Adrenal gland (tissue), 12 donors: ENCODE measurements around the gene TSPAN9. TPM values are rescaled to one million over a fixed set of nuclear protein-coding genes. Genes with fewer than 3 reads are reported as not detected.
A peak's percentile ranks its signal among the peaks of the same experiment; 100 is the strongest.

Source experiments
- DNase-seq, 7 donors: peaks; one replicate each; pipeline ENCODE4 v3.0.0-alpha.2; 2019 to 2020
- H3K27ac ChIP-seq, 5 donors: fragments of 200-600 bp; sonication (generic) in 4 of 5; 1 replicate in 3 of 5; 2 replicates in 2 of 5; pipeline versions ENCODE4 v1.5.1 to v1.8.0; 2016 to 2020; ENCODE audit warnings: mild to moderate bottlenecking in 1 of 5
- H3K27me3 ChIP-seq: fragments of 200-600 bp; 2 replicates; pipeline ENCODE4 v1.8.0; 2021
- H3K36me3 ChIP-seq, 2 donors: fragments of 200-600 bp; replicated peaks in 1 of 2; 1 replicate in 1 of 2; 2 replicates in 1 of 2; pipeline versions ENCODE4 v1.5.1 to v1.8.0; 2018 to 2022
- H3K4me1 ChIP-seq, 2 donors: fragments of 200-600 bp; replicated peaks in 1 of 2; 1 replicate in 1 of 2; 2 replicates in 1 of 2; pipeline versions ENCODE4 v1.5.1 to v1.8.0; 2018 to 2021
- H3K4me3 ChIP-seq, 4 donors: fragments of 200-600 bp; sonication (generic) in 3 of 4; one replicate each; pipeline ENCODE4 v1.5.1; 2016 to 2018
- H3K9me3 ChIP-seq, 3 donors: fragments of 200-600 bp; sonication (generic) in 1 of 3; replicated peaks in 1 of 3; 1 replicate in 2 of 3; 2 replicates in 1 of 3; pipeline versions ENCODE4 v1.5.1 to v1.8.0; 2016 to 2021
- POLR2A ChIP-seq, 2 donors: fragments of 450-650 bp; IDR thresholded peaks; one replicate each; pipeline ENCODE4 v1.6.1; 2017; ENCODE audit warnings: antibody characterized with exemption in 2 of 2, mild to moderate bottlenecking in 2 of 2, moderate library complexity in 1 of 2
- WGBS, 4 donors: extraction: QIAGEN DNeasy Blood & Tissue Kit in 2 of 4; methylation state at CpG; one replicate each; pipeline versions ENCODE4 v1.1.5 to v1.1.7; 2013 to 2017; 5-methylcytosine and 5-hydroxymethylcytosine counted together
- intact Hi-C, 2 donors: fragments of 100-400 bp; cut with DNase I; formaldehyde crosslinking; loops; one replicate each; pipeline versions ENCODE4 v1.14.1 to v1.15.0; 2022 to 2023
- polyA plus RNA-seq, 3 donors: library from polyadenylated mRNA; stranded (reverse); fragments of 200-250 nt in 2 of 3; fragments of 350-450 nt in 1 of 3; fragmentation: Illumina TruSeq in 1 of 3; extraction: RNeasy Lipid Tissue Mini Kit (QIAGEN cat#74804) in 1 of 3; gene quantifications; one replicate each; pipeline ENCODE4 v1.2.3, GENCODE V29; 2013 to 2014
- total RNA-seq, 9 donors: library from RNA; depleted of rRNA in 4 of 9; stranded (reverse); fragments of >200 nt in 4 of 9; fragments of 120-200 nt in 1 of 9; fragmentation: NEBNext Ultra II Directional in 1 of 9; extraction: Animal tissue kit (Norgen Biotek cat#: 25700) in 1 of 9; gene quantifications; one replicate each; pipeline versions ENCODE4 v1.1.0 to v1.2.4, GENCODE V29; 2013 to 2023
- TF ChIP-seq, protein P1 (sequence below), 6 experiments: fragments of 450-650 bp in 4 of 6; fragments of 200-600 bp in 2 of 6; sonication (generic) in 1 of 6; IDR thresholded peaks; 1 replicate in 5 of 6; 2 replicates in 1 of 6; pipeline versions ENCODE4 v1.5.1 to v1.8.0; 2016 to 2021; ENCODE audit warnings: antibody characterized with exemption in 6 of 6, mild to moderate bottlenecking in 2 of 6, moderate library complexity in 1 of 6
- donor health status: healthy with polysubstance abuse.
- donor health status: Bipolar disorder and iron deficiency.
- donor health status: DM: yes; HTN: yes; CAD: no.
- donor health status: DM: no; HTN: no; CAD: no.
- donor health status: DM: no; HTN: no; CAD: no.
- donor health status: DM: yes; HTN: yes; CAD: no.

Gene TSPAN9
- total and polyA plus RNA-seq, 12 donors, result 12.4 to 31.4 (median 22.4) TPM

DNA sequence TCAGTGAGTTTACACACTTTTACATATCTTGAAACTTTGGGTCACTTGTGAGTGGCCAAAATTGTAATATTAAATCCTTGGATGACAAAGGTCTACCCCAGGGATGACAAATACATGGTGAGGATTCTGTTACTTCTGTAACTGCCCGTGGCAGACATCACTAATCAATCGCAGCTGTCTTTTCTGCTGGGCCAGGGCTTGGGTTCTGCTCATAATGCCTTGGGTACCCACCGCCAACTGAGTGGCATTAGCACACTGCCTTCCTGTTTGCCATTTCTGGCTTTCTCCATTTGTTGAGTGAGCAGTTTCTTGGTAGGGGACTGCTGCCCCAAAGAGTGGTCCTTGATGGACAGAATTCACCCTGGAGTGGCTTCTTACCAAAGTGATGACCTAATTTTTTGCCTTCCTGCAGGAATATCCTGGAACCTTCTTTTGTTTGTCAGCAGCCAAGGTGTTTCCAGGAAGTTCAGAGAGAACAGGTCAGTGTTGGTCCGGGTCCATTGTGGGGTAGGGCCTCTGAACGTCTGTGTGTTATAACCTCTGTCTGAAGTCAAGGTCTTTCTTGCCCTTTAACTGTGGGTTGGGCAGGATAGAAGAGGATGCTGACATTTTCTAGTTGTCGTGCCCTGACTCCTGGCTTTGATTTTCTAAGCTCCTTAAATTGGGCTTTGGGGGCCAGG, 6.2 kb downstream of the TSPAN9 start:
- Histone ChIP-seq H3K4me3 (no peak overlapping the region), H3K4me1 (peaks cover 0 to 3% of the 10 kb centered on the region in 2 donors), H3K27me3 (no peaks in the 10 kb centered on the region), H3K36me3 (no peaks in the 10 kb centered on the region), H3K9me3 (no peaks in the 10 kb centered on the region), H3K27ac (no peak overlapping the region)
- no peak for DNase-seq
- TF ChIP-seq, protein P1, sequence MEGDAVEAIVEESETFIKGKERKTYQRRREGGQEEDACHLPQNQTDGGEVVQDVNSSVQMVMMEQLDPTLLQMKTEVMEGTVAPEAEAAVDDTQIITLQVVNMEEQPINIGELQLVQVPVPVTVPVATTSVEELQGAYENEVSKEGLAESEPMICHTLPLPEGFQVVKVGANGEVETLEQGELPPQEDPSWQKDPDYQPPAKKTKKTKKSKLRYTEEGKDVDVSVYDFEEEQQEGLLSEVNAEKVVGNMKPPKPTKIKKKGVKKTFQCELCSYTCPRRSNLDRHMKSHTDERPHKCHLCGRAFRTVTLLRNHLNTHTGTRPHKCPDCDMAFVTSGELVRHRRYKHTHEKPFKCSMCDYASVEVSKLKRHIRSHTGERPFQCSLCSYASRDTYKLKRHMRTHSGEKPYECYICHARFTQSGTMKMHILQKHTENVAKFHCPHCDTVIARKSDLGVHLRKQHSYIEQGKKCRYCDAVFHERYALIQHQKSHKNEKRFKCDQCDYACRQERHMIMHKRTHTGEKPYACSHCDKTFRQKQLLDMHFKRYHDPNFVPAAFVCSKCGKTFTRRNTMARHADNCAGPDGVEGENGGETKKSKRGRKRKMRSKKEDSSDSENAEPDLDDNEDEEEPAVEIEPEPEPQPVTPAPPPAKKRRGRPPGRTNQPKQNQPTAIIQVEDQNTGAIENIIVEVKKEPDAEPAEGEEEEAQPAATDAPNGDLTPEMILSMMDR (IDR thresholded peaks at IDR 0.05), result no peak
- no peak for TF ChIP-seq POLR2A (IDR thresholded peaks at IDR 0.05)
- intact Hi-C loops, result loop anchor here in 1 of 2 donors (5.0 kb wide), 1 partner anchor 34 kb away; no protein-coding TSS in a partner anchor
- WGBS, 4 donors, result 62 to 74% (median 72%) methylated on average over 6 of the region's 6 CpGs

DNA sequence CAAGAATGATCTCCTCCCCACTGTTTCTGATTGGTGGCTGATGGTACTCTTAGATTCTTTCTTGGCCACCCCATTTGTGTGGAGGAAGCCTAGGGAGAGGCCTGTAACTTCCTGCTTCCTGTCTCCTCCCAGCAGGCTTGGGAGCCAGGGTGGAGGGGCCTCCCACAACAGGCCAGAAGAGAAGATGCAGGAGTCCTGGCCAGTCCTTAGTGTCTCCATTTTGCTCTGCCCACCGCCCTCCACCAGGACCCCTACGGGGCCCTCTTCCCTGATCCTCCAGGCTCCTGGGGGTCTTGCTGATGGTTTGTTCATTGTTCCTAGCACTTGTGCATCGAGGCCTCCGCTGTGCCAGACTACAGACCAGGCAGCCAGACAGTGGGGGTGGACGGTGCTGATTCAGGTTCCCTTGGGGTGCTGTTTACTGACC, 6.8 kb downstream of the TSPAN9 start:
- H3K27ac ChIP-seq, result peak overlapping the region in 1 of 5 donors; percentile 6
- no peaks in the 10 kb centered on the region for H3K4me1 ChIP-seq

DNA sequence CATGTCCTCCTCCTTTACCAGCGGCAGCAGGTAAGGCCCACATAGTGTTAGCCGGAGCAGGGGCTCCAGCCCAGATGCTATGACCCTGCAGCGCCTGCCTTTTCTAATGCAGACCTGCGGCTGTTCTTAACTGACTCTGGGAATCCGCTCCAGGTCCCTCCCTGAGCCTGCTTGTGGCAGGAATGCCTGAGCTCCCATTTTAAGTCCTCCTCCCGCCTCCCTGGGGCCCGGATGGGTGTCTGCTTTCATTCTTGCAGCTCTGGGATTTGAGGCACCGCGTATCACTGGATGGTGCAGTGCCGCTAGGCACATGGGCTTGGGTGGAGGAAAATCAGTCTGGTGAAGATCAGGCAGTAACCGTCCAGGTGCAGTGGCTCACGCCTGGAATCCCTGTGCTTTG, 7.6 kb downstream of the TSPAN9 start:
- Histone ChIP-seq H3K27ac (no peak overlapping the region), H3K9me3 (no peaks in the 10 kb centered on the region), H3K36me3 (no peaks in the 10 kb centered on the region), H3K4me1 (no peaks in the 10 kb centered on the region), H3K27me3 (no peaks in the 10 kb centered on the region), H3K4me3 (no peak overlapping the region)
- intact Hi-C loops, result loop anchor here in 1 of 2 donors (5.0 kb wide), 1 partner anchor 33 kb away; no protein-coding TSS in a partner anchor
- TF ChIP-seq POLR2A (IDR thresholded peaks at IDR 0.05), result no peak
- TF ChIP-seq, protein P1 (IDR thresholded peaks at IDR 0.05), result no peak
- no peak for DNase-seq
- WGBS, 4 donors, result 91 to 95% (median 93%) methylated on average over 12 of the region's 12 CpGs

More for the DNA sequence above, 6.8 kb downstream of the TSPAN9 start:
- Histone ChIP-seq H3K4me3 (no peak overlapping the region), H3K9me3 (no peaks in the 10 kb centered on the region), H3K27me3 (no peaks in the 10 kb centered on the region), H3K36me3 (no peaks in the 10 kb centered on the region)
- intact Hi-C loops, result loop anchor here in 1 of 2 donors (5.0 kb wide), 1 partner anchor 33 kb away; no protein-coding TSS in a partner anchor
- TF ChIP-seq, protein P1 (IDR thresholded peaks at IDR 0.05), result no peak
- no peak for TF ChIP-seq POLR2A (IDR thresholded peaks at IDR 0.05)
- DNase-seq, result no peak
- WGBS, 4 donors, result 78 to 94% (median 87%) methylated on average over 4 to 5 of the region's 5 CpGs

DNA sequence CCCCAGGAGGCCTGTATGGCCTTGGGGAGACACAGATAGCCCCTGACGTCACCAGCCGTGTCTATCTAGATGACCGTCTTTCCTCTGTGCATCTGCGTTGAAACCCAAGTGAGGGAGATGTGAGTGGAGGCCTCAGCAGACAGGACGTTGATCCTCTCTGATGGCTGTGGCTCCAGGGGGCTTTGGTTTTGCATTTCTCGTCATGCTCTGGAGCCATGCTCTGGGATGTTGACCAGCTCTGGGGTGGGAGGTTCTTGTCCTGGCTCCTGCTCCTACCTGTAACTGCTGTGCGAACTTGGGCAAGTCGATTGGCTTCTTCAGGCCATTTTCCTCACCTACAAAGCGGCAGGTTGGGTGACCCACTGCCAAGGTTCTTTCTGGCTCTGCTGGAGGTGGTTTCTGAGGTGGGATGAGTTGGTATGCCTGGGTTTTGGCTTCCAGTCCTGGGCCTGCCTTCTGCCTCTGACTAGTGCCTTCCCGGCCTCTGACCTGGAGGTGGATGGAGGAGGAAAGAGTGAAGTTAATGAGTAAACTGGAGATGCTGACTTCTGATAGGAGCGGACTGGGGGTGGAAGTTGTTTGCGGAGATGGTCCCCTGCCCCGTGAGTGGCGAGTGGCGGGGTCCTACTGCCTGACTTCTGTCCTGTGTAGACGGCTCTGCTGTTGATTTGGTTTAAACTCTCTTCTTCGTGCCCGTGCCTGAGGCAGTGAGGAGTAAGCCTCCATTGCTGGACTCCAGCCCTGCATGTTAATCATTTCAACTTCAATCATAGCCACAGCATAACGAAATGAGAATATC, 8.4 kb downstream of the TSPAN9 start:
- peak overlapping the region in 1 of 5 donors; percentile 34 for H3K27ac ChIP-seq
- H3K9me3 ChIP-seq, result no peaks in the 10 kb centered on the region
- intact Hi-C loops, result no loop called here
- DNase-seq, result no peak
- H3K27me3 ChIP-seq, result no peaks in the 10 kb centered on the region
- no peaks in the 10 kb centered on the region for H3K36me3 ChIP-seq
- TF ChIP-seq, protein P1 (IDR thresholded peaks at IDR 0.05), result no peak
- TF ChIP-seq POLR2A (IDR thresholded peaks at IDR 0.05), result no peak
- H3K4me3 ChIP-seq, result no peak overlapping the region
- no peaks in the 10 kb centered on the region for H3K4me1 ChIP-seq
- 76 to 83% (median 78%) methylated on average over 18 to 19 of the region's 19 CpGs for WGBS, 4 donors
